ENCODE measurements around the gene OR4K14. TPM values are rescaled to one million over a fixed set of nuclear protein-coding genes. Genes with fewer than 3 reads are reported as not detected.

The OR4K14 gene
- total RNA-seq, result not detected
- not detected for polyA plus RNA-seq

DNA sequence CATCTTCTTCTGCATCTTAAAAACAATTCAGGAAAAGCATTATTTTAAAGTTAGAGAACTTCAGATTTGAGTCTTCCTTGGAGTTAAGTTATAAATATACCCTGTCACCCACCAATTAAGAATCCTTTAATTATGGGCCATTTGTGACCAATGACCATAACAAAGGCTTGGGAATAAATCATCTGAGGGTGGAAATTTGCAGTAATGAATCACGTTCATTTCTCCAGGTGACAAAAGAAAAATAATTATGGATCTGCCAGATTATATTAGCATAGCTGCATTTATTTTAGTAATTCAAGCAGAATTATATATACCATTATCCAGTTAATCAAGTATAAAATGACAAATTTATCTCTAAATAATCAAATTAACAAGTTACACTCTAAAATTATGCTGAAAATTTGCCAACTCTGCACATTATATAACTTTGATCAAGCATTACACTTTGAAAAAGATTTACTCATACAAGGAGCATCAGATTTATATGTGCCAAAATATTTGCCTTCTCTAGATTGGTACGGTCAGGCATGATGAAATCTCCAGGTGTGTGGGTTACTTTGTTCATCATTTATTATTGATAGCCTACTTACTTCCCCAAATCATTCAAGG, at the start of gene OR4K14:
Gene OR4K14, minus strand, starts transcription at position 51 of the 609 bp plus-strand sequence. CDS start 4,114 bp downstream, outside the sequence.
- WGBS, 2 donors, result 46 to 60% methylated on average over 2 of the region's 2 CpGs

GRCh38 chr14:20059745-20060144, 40.6 kb upstream of the OR4K14 start, which contains the start of gene OR4L1:
Gene OR4L1, plus strand, starts transcription at chr14:20060045. Its CDS starts 0 bp downstream, at chr14:20060045.
- H3K36me3 ChIP-seq, result no peaks in the 10 kb centered on the region
- WGBS, 2 donors, result 32 to 58% methylated on average over 2 of the region's 2 CpGs
- TF ChIP-seq, protein P1, sequence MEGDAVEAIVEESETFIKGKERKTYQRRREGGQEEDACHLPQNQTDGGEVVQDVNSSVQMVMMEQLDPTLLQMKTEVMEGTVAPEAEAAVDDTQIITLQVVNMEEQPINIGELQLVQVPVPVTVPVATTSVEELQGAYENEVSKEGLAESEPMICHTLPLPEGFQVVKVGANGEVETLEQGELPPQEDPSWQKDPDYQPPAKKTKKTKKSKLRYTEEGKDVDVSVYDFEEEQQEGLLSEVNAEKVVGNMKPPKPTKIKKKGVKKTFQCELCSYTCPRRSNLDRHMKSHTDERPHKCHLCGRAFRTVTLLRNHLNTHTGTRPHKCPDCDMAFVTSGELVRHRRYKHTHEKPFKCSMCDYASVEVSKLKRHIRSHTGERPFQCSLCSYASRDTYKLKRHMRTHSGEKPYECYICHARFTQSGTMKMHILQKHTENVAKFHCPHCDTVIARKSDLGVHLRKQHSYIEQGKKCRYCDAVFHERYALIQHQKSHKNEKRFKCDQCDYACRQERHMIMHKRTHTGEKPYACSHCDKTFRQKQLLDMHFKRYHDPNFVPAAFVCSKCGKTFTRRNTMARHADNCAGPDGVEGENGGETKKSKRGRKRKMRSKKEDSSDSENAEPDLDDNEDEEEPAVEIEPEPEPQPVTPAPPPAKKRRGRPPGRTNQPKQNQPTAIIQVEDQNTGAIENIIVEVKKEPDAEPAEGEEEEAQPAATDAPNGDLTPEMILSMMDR (IDR thresholded peaks at IDR 0.05), result no peak
- H3K4me1 ChIP-seq, result no peaks in the 10 kb centered on the region
- no peak within 1 kb of the TSS for H3K4me3 ChIP-seq
- intact Hi-C loops (cut with DNase I), result no loop called here
- no peak within 1 kb of the TSS for H3K27ac ChIP-seq
- no peak for DNase-seq
- no peaks in the 10 kb centered on the region for H3K9me3 ChIP-seq
- H3K27me3 ChIP-seq, result no peaks in the 10 kb centered on the region
- no peak for ATAC-seq
- no peak for FAIRE-seq

More for the DNA sequence above, at the start of gene OR4K14:
- Histone ChIP-seq H3K36me3 (no peaks in the 10 kb centered on the region), H3K9me3 (no peaks in the 10 kb centered on the region), H3K27ac (no peak within 1 kb of the TSS), H3K27me3 (no peaks in the 10 kb centered on the region), H3K4me1 (no peaks in the 10 kb centered on the region), H3K4me3 (no peak within 1 kb of the TSS)
- FAIRE-seq (peak; percentile 9), DNase-seq (no peak), ATAC-seq (no peak)
- intact Hi-C loops (cut with DNase I), result no loop called here
- TF ChIP-seq, protein P1 (IDR thresholded peaks at IDR 0.05), result no peak

DNA sequence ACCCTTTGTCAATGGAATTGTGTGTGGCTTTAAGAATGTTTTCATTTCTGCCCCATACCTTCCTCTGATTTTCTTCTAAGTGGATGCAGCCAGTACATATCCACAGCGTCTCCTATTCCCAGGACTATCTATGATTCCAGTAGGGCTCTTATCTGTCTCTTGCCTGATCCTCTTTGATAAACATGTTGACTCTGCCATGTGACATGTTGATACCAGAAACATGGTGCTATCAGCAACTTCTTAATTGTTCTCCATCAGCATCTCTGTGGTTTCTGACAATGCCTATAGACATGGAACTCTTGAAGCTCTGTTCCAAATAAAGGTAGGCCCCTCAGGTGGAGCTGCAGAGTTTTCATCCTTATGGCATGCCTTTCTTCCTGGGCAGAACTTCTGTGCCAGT, 29.1 kb upstream of the OR4K14 start:
- H3K9me3 ChIP-seq, result no peaks in the 10 kb centered on the region
- H3K27me3 ChIP-seq, result no peaks in the 10 kb centered on the region
- intact Hi-C loops (cut with DNase I), result no loop called here
- H3K36me3 ChIP-seq, result no peaks in the 10 kb centered on the region
- DNase-seq (no peak), ATAC-seq (no peak), FAIRE-seq (no peak)
- TF ChIP-seq, protein P1 (IDR thresholded peaks at IDR 0.05), result no peak
- no peak overlapping the region for H3K27ac ChIP-seq
- no peaks in the 10 kb centered on the region for H3K4me1 ChIP-seq
- no peak overlapping the region for H3K4me3 ChIP-seq
- WGBS, 2 donors, result 26 to 37% methylated on average over 1 of the region's 1 CpG

DNA sequence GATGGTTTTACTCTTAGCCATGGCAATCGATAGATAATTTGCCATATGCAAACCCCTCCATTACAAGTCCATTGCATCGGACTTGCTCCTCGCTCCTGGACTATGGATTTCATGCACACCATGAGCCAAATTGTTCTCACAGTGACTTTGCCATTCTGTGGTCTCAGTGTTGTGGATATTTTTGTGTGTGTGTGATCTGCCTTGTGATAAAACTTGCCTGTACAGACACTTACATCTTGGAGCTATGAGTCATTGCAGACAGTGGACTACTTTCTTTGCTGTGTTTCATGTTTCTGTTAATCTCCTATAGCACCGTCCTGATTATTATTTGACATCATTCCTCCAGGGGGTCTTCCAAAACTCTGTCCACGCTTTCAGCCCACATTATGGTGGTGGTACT, 25.1 kb upstream of the OR4K14 start:
- 55 to 63% methylated on average over 5 of the region's 5 CpGs for WGBS, 2 donors
- intact Hi-C loops (cut with DNase I), result no loop called here

GRCh38 chr14:20035938-20036337, 16.8 kb upstream of the OR4K14 start, which contains the start of gene OR4K13:
Gene OR4K13, minus strand, starts transcription at chr14:20036038. Its CDS starts 1,280 bp downstream, at chr14:20034758.
- ATAC-seq (no peak), DNase-seq (no peak), FAIRE-seq (no peak)
- Histone ChIP-seq H3K4me3 (no peak within 1 kb of the TSS), H3K9me3 (no peaks in the 10 kb centered on the region), H3K36me3 (no peaks in the 10 kb centered on the region), H3K27me3 (no peaks in the 10 kb centered on the region), H3K4me1 (no peaks in the 10 kb centered on the region), H3K27ac (no peak within 1 kb of the TSS)
- TF ChIP-seq, protein P1 (IDR thresholded peaks at IDR 0.05), result no peak
- intact Hi-C loops (cut with DNase I), result no loop called here
- 69 to 80% methylated on average over 4 of the region's 4 CpGs for WGBS, 2 donors

More for the DNA sequence above, 25.1 kb upstream of the OR4K14 start:
- DNase-seq (no peak), FAIRE-seq (no peak), ATAC-seq (no peak)
- H3K4me3 ChIP-seq, result no peak overlapping the region
- no peaks in the 10 kb centered on the region for H3K27me3 ChIP-seq
- TF ChIP-seq, protein P1 (IDR thresholded peaks at IDR 0.05), result no peak
- H3K36me3 ChIP-seq, result no peaks in the 10 kb centered on the region
- no peak overlapping the region for H3K27ac ChIP-seq
- H3K4me1 ChIP-seq, result no peaks in the 10 kb centered on the region
- H3K9me3 ChIP-seq, result no peaks in the 10 kb centered on the region
